CD4-positive, alpha-beta memory T cell (primary cell): ENCODE measurements around the gene VEGFB. TPM values are rescaled to one million over a fixed set of nuclear protein-coding genes. Genes with fewer than 3 reads are reported as not detected.

ENCODE experiments used
- CTCF ChIA-PET: fragments of 350-600 bp; sonication (Branson Sonifier 250); formaldehyde crosslinking; loops from one replicate; lab custom pipeline; 2021; ENCODE audit warnings: inconsistent platforms; ENCODE audit not compliant: partially characterized antibody; lab: Charles Lee
- POLR2A ChIA-PET: fragments of 350-600 bp; sonication (Branson Sonifier 250); formaldehyde crosslinking; loops from one replicate; lab custom pipeline; 2021; ENCODE audit not compliant: partially characterized antibody; lab: Charles Lee
- DNase-seq, 5 donors: peaks; one replicate each; pipeline versions ENCODE4 v3.0.0 to v3.0.0-alpha.2; 2020 to 2022; ENCODE audit warnings: mixed read lengths in 1 of 5
- H3K27ac ChIP-seq: one replicate; pipeline ENCODE4 v1.7.0; 2013; ENCODE audit warnings: low read depth, low read length
- H3K27me3 ChIP-seq: 2 replicates; pipeline ENCODE4 v1.7.0; 2013; ENCODE audit warnings: mild to moderate bottlenecking, low read length, moderate library complexity; ENCODE audit not compliant: insufficient read depth
- H3K36me3 ChIP-seq: 2 replicates; pipeline ENCODE4 v1.7.0; 2013; ENCODE audit warnings: mild to moderate bottlenecking, low read length, moderate library complexity; ENCODE audit not compliant: insufficient read depth
- H3K4me1 ChIP-seq: 2 replicates; pipeline ENCODE4 v1.7.0; 2013; ENCODE audit warnings: mild to moderate bottlenecking, low read length, moderate library complexity; ENCODE audit not compliant: insufficient read depth
- H3K4me3 ChIP-seq, 2 donors: one replicate each; pipeline ENCODE4 v1.7.0; 2013; ENCODE audit warnings: low read length in 2 of 2, mild to moderate bottlenecking in 1 of 2
- H3K9me3 ChIP-seq, 2 donors: one replicate each; pipeline ENCODE4 v1.7.0; 2013; ENCODE audit warnings: low read length in 2 of 2, control low read depth in 1 of 2; ENCODE audit not compliant: control insufficient read depth in 1 of 2
- H3K27ac Mint-ChIP-seq, 7 donors: one replicate each; pipeline ENCODE4 v1.8.0; 2020 to 2021; ENCODE audit warnings: mixed read lengths in 7 of 7, mild to moderate bottlenecking in 6 of 7, inconsistent platforms in 3 of 7, moderate library complexity in 3 of 7
- H3K27me3 Mint-ChIP-seq, 2 donors: one replicate each; pipeline ENCODE4 v1.8.0; 2020 to 2021; ENCODE audit warnings: mixed read lengths in 2 of 2
- H3K36me3 Mint-ChIP-seq, 2 donors: one replicate each; pipeline ENCODE4 v1.8.0; 2020 to 2021; ENCODE audit warnings: mixed read lengths in 2 of 2, inconsistent platforms in 1 of 2, mild to moderate bottlenecking in 1 of 2
- H3K4me1 Mint-ChIP-seq, 4 donors: one replicate each; pipeline ENCODE4 v1.8.0; 2020 to 2021; ENCODE audit warnings: mixed read lengths in 4 of 4, mild to moderate bottlenecking in 1 of 4
- H3K4me3 Mint-ChIP-seq, 8 donors: one replicate each; pipeline ENCODE4 v1.8.0; 2020 to 2021; ENCODE audit warnings: mixed read lengths in 8 of 8, mild to moderate bottlenecking in 7 of 8, moderate library complexity in 6 of 8, inconsistent platforms in 3 of 8
- H3K9me3 Mint-ChIP-seq, 8 donors: one replicate each; pipeline ENCODE4 v1.8.0; 2020 to 2021; ENCODE audit warnings: mixed read lengths in 8 of 8, mild to moderate bottlenecking in 5 of 8, inconsistent platforms in 3 of 8, moderate library complexity in 1 of 8
- intact Hi-C: fragments of 100-400 bp; cut with micrococcal nuclease; formaldehyde crosslinking; loops from one replicate; pipeline ENCODE4 v1.15.1; 2023
- polyA plus RNA-seq, 2 donors: library from polyadenylated mRNA; unstranded; fragments of 300-500 nt; fragmentation: Illumina TruSeq; gene quantifications; one replicate each; pipeline ENCODE4 v1.2.3, GENCODE V29; 2021
- total RNA-seq, 2 experiments: library from RNA; stranded (reverse); gene quantifications; one replicate each; pipeline ENCODE4 v1.2.3, GENCODE V29; 2021

VEGFB gene
- total and polyA plus RNA-seq, 4 experiments from 2014 or later: 2.3 to 97.3 (median 59.5) TPM

DNA sequence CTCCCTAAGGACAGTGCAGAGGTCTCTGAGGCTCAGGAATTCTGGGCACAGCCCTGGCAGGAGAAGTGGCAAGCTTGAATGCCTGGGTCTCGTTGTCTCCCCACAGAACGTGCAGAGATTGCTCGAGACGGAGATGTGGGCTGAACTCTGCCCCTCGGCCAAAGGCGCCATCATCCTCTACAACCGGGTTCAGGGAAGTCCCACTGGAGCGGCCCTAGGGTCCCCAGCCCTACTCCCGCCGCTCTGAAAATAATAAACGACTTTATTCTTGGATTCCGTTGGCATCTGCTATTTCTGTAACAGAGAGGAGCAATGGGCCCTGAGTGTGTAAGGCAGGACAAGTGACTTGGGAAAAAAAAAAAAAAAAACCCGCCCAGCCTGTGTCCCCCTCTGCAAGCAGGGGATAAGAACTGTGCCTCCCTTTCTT is 4.6 kb upstream of the VEGFB start:
- CTCF ChIA-PET: interaction anchor here (0.6 to 18.8 kb wide), 5 partner anchors 11 to 53 kb away, joined by 3 to 207 read pairs (median 3); partner anchors contain the start of genes FERMT3, FKBP2, PLCB3 and STIP1
- peaks cover 16 to 69% (median 46%) of the 10 kb centered on the region in 4 donors for H3K4me1 Mint-ChIP-seq
- H3K36me3 ChIP-seq: no peaks in the 10 kb centered on the region
- DNase-seq: no peak
- H3K4me3 Mint-ChIP-seq: peak overlapping the region; percentile 86 to 93 (median 88)
- POLR2A ChIA-PET: interaction anchor here (1.3 to 38.9 kb wide), 6 partner anchors 16 to 88 kb away, joined by 4 to 937 read pairs (median 8); partner anchors contain the start of genes FERMT3, FKBP2, PLCB3 and PPP1R14B
- H3K36me3 Mint-ChIP-seq: peaks cover 0 to 5% of the 10 kb centered on the region in 2 donors
- no peaks in the 10 kb centered on the region for H3K9me3 Mint-ChIP-seq
- H3K27ac Mint-ChIP-seq: peak overlapping the region; percentile 92 to 97 (median 94)
- intact Hi-C loops: loop anchor here (1.0 kb wide), 4 partner anchors 12 to 75 kb away; partner anchors contain the start of genes FKBP2 and PLCB3
- peak overlapping the region; percentile 77 for H3K27ac ChIP-seq
- H3K27me3 ChIP-seq: no peaks in the 10 kb centered on the region
- H3K4me3 ChIP-seq: peak overlapping the region; percentile 52 to 86
- H3K4me1 ChIP-seq: peaks cover 55% of the 10 kb centered on the region
- no peaks in the 10 kb centered on the region for H3K27me3 Mint-ChIP-seq
- no peaks in the 10 kb centered on the region for H3K9me3 ChIP-seq

DNA sequence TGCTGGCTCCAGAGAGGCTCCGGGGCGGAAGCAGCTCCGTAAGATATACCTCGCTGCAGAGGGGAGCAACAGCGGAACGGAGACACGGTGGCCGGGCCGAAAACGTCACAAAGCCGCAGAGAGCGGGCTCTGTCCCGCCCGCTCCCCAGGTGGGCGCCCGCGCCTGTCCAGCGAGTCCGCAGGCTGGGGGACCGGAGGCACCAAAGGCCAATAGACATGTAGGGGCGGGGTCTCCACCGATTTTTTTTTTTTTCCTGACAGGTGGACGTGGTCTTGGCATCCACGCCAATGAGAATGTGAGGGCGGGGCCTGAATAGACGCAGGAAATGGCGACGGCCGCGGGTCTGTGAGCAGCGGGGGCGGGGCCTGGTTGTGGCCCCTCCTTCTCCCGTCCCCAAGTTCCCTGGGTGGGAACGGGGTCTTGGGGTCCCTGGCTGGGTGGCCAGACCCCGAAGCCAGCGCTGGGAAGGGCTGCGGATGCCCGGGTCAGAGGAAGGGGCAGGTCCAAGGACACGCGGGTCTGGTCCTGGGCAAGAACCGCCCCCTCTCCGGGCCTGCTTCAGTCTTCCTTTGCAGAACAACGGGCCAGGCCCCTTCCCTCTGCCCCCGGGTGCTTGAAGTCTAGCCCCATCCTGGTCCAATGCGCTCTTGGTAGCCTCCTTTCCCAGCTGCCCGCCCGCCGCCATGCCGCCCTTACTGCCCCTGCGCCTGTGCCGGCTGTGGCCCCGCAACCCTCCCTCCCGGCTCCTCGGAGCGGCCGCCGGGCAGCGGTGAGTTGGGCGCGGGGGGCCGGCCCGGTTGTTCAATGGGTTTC is 4.0 kb upstream of the VEGFB start, which contains the start of gene DNAJC4:
Gene DNAJC4, plus strand, starts transcription at position 378 of the 814 bp plus-strand sequence. Its CDS starts 307 bp downstream, at position 685.
- H3K27ac Mint-ChIP-seq: peak within 1 kb of the TSS; percentile 92 to 97 (median 94)
- peak; percentile 87 to 92 (median 88) for DNase-seq
- H3K4me3 Mint-ChIP-seq: peak within 1 kb of the TSS; percentile 86 to 93 (median 88)
- H3K27me3 ChIP-seq: no peaks in the 10 kb centered on the region
- H3K36me3 ChIP-seq: no peaks in the 10 kb centered on the region
- peak within 1 kb of the TSS; percentile 52 to 86 for H3K4me3 ChIP-seq
- H3K4me1 ChIP-seq: peaks cover 53% of the 10 kb centered on the region
- no peaks in the 10 kb centered on the region for H3K27me3 Mint-ChIP-seq
- H3K4me1 Mint-ChIP-seq: peaks cover 17 to 68% (median 47%) of the 10 kb centered on the region in 4 donors
- H3K36me3 Mint-ChIP-seq: peaks cover 0 to 9% of the 10 kb centered on the region in 2 donors
- peak within 1 kb of the TSS; percentile 77 for H3K27ac ChIP-seq
- H3K9me3 Mint-ChIP-seq: no peaks in the 10 kb centered on the region
- H3K9me3 ChIP-seq: no peaks in the 10 kb centered on the region
- CTCF ChIA-PET: interaction anchor here (0.6 to 18.8 kb wide), 4 partner anchors 20 to 53 kb away, joined by 3 to 207 read pairs (median 4); partner anchors contain the start of genes FERMT3, PLCB3 and STIP1
- intact Hi-C loops: loop anchor here (1.0 kb wide), 4 partner anchors 11 to 74 kb away; partner anchors contain the start of genes FKBP2 and PLCB3
- POLR2A ChIA-PET: interaction anchor here (0.8 to 38.9 kb wide), 9 partner anchors 15 to 87 kb away, joined by 3 to 937 read pairs (median 7); partner anchors contain the start of genes BAD, ESRRA, FERMT3 and FKBP2

DNA sequence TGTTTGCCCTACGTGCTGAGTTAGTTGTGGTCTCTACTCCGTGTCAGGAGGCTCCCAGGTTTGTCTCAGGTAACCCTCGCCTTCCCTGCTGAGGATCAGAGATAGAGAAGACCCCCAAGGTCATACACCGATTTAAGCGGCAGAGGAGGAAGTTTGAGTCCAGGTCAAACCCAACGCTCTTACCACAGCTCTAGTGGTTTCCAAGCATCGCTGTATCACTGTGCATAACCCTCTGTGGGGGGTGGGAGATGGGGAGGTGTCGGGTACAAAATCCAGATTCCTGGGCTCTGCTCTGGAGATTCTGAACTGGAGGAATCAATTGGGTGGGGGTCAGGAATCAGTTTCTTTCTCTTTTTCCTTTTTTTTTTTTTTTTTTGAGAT is 3.4 kb upstream of the VEGFB start:
- H3K36me3 Mint-ChIP-seq: peaks cover 0 to 9% of the 10 kb centered on the region in 2 donors
- H3K4me3 ChIP-seq: peak overlapping the region; percentile 52 to 86
- H3K9me3 Mint-ChIP-seq: no peaks in the 10 kb centered on the region
- POLR2A ChIA-PET: interaction anchor here (0.8 to 38.9 kb wide), 7 partner anchors 6 to 86 kb away, joined by 3 to 937 read pairs (median 10); partner anchors contain the start of genes BAD, ESRRA, FERMT3 and FKBP2
- no peaks in the 10 kb centered on the region for H3K27me3 Mint-ChIP-seq
- peaks cover 54% of the 10 kb centered on the region for H3K4me1 ChIP-seq
- no peaks in the 10 kb centered on the region for H3K27me3 ChIP-seq
- H3K4me1 Mint-ChIP-seq: peaks cover 18 to 67% (median 48%) of the 10 kb centered on the region in 4 donors
- H3K36me3 ChIP-seq: no peaks in the 10 kb centered on the region
- peak overlapping the region; percentile 77 to 97 (median 92) for H3K27ac Mint-ChIP-seq
- H3K9me3 ChIP-seq: no peaks in the 10 kb centered on the region
- H3K4me3 Mint-ChIP-seq: peak overlapping the region; percentile 86 to 93 (median 88)
- peak overlapping the region; percentile 77 for H3K27ac ChIP-seq
- CTCF ChIA-PET: interaction anchor here (2.2 to 18.8 kb wide), 2 partner anchors 10 to 24 kb away, joined by 8 to 207 read pairs; partner anchors contain the start of genes FERMT3 and FKBP2
- DNase-seq: peak in 1 of 5 donors; percentile 41
- intact Hi-C loops: loop anchor here (1.0 kb wide), 4 partner anchors 10 to 73 kb away; partner anchors contain the start of genes FKBP2 and PLCB3

DNA sequence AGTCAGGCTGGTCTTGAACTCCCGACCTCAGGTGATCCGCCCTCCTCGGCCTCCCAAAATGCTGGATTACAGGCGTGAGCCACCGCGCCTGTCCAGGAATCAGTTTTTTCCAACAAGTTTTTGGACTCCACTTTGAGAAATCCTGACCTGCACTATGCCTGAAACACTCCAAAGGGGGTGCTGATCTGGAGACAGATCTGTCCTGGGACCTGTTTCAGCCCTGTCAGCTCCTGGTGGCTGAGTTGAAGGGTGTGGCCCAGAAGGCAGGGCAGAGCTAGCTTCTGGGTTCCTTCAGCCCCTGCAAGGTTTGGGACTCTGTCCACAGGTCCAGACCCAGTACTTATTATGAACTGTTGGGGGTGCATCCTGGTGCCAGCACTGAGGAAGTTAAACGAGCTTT is 2.8 kb upstream of the VEGFB start:
- CTCF ChIA-PET: interaction anchor here (2.2 to 18.8 kb wide), 3 partner anchors 10 to 25 kb away, joined by 6 to 207 read pairs (median 8); partner anchors contain the start of genes FERMT3 and FKBP2
- Histone ChIP-seq H3K9me3 (no peaks in the 10 kb centered on the region), H3K36me3 (no peaks in the 10 kb centered on the region), H3K27me3 (no peaks in the 10 kb centered on the region), H3K4me3 (no peak overlapping the region), H3K27ac (no peak overlapping the region), H3K4me1 (peaks cover 55% of the 10 kb centered on the region)
- peaks cover 0 to 9% of the 10 kb centered on the region in 2 donors for H3K36me3 Mint-ChIP-seq
- intact Hi-C loops: no loop called here
- peaks cover 18 to 67% (median 48%) of the 10 kb centered on the region in 4 donors for H3K4me1 Mint-ChIP-seq
- peak in 1 of 5 donors; percentile 31 for DNase-seq
- H3K27me3 Mint-ChIP-seq: no peaks in the 10 kb centered on the region
- H3K4me3 Mint-ChIP-seq: peak overlapping the region; percentile 43 to 93 (median 86)
- peak overlapping the region; percentile 66 to 96 (median 79) for H3K27ac Mint-ChIP-seq
- no peaks in the 10 kb centered on the region for H3K9me3 Mint-ChIP-seq
- POLR2A ChIA-PET: interaction anchor here (0.8 to 38.9 kb wide), 8 partner anchors 7 to 86 kb away, joined by 3 to 937 read pairs (median 9); partner anchors contain the start of genes BAD, ESRRA, FERMT3 and FKBP2

DNA sequence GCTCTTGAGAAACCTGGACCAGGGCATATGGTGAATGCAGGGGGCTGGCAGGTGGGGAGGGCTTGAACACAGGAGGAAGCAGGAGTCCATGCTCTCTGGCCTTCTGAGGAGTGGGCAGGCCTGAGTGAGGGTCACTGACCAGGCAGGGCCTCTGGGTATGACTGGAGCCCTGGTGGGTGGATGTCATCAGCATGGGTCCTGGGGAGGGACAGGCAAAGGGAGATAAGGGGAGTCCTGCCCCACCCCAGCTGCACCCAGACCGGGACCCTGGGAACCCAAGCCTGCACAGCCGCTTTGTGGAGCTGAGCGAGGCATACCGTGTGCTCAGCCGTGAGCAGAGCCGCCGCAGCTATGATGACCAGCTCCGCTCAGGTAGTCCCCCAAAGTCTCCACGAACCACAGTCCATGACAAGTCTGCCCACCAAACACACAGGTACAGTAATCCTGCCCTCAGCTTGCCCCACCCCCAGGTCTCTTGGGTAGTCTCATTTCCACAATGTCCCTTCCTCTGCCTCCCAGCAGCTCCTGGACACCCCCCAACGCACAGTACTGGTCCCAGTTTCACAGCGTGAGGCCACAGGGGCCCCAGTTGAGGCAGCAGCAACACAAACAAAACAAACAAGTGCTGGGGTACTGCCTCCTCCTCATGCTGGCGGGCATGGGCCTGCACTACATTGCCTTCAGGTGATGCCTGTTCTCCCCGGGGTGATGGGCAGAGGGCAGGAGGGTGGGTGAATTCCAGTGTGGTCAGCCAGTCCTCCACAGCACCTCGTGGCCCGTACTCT is 2.0 kb upstream of the VEGFB start:
- H3K4me3 ChIP-seq: no peak overlapping the region
- no peaks in the 10 kb centered on the region for H3K27me3 Mint-ChIP-seq
- peak overlapping the region; percentile 54 to 88 (median 70) for H3K4me3 Mint-ChIP-seq
- CTCF ChIA-PET: interaction anchor here (1.1 to 18.8 kb wide), 7 partner anchors 9 to 85 kb away, joined by 4 to 207 read pairs (median 7); partner anchors contain the start of genes CATSPERZ, ESRRA, FERMT3 and FKBP2
- POLR2A ChIA-PET: interaction anchor here (1.5 to 38.9 kb wide), 7 partner anchors 8 to 72 kb away, joined by 6 to 937 read pairs (median 10); partner anchors contain the start of genes BAD, ESRRA, FERMT3 and FKBP2
- H3K27ac ChIP-seq: no peak overlapping the region
- peaks cover under 1% of the 10 kb centered on the region for H3K36me3 ChIP-seq
- peaks cover 0 to 14% of the 10 kb centered on the region in 2 donors for H3K36me3 Mint-ChIP-seq
- intact Hi-C loops: no loop called here
- peak in 1 of 5 donors; percentile 32 for DNase-seq
- no peaks in the 10 kb centered on the region for H3K9me3 ChIP-seq
- peak overlapping the region; percentile 27 to 96 (median 81) for H3K27ac Mint-ChIP-seq
- H3K4me1 ChIP-seq: peaks cover 46% of the 10 kb centered on the region
- H3K4me1 Mint-ChIP-seq: peaks cover 16 to 59% (median 43%) of the 10 kb centered on the region in 4 donors
- no peaks in the 10 kb centered on the region for H3K9me3 Mint-ChIP-seq
- no peaks in the 10 kb centered on the region for H3K27me3 ChIP-seq

DNA sequence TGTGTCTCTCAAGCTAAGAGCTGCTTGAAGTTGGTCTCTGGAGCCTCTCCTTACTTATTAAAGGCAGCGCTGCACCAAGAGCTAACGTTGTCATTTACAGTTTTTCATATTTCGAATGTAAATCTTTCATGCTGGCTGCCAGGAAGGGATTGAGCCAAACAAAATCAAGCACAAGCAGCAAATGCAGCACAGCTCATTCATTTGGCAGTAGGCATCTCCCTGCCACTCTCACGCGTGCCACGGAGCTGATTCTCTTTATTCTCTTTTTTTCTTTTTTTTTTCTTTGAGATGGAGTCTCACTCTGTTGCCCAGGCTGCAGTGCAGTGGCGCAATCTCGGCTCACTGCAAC is 1.4 kb upstream of the VEGFB start:
- peaks cover 45% of the 10 kb centered on the region for H3K4me1 ChIP-seq
- no peak overlapping the region for H3K27ac ChIP-seq
- no peak for DNase-seq
- ChIA-PET CTCF (interaction anchor here (1.1 to 2.3 kb wide), 6 partner anchors 8 to 85 kb away, joined by 4 to 10 read pairs (median 6); partner anchors contain the start of genes CATSPERZ, ESRRA, FKBP2 and PRDX5), POLR2A (interaction anchor here (0.9 to 38.9 kb wide), 8 partner anchors 8 to 72 kb away, joined by 4 to 937 read pairs (median 10); partner anchors contain the start of genes BAD, ESRRA, FERMT3 and FKBP2)
- H3K9me3 Mint-ChIP-seq: no peaks in the 10 kb centered on the region
- H3K27ac Mint-ChIP-seq: peak overlapping the region; percentile 64 to 92 (median 81)
- peak overlapping the region in 7 of 8 donors; percentile 54 to 87 (median 77) for H3K4me3 Mint-ChIP-seq
- no peaks in the 10 kb centered on the region for H3K27me3 ChIP-seq
- no peaks in the 10 kb centered on the region for H3K9me3 ChIP-seq
- peaks cover 14 to 55% (median 40%) of the 10 kb centered on the region in 4 donors for H3K4me1 Mint-ChIP-seq
- H3K27me3 Mint-ChIP-seq: no peaks in the 10 kb centered on the region
- peaks cover 6% of the 10 kb centered on the region for H3K36me3 ChIP-seq
- H3K36me3 Mint-ChIP-seq: peaks cover 0 to 19% of the 10 kb centered on the region in 2 donors
- intact Hi-C loops: no loop called here
- no peak overlapping the region for H3K4me3 ChIP-seq
